Panc1 (cell line): ENCODE data around the gene ARHGAP33.

Source experiments
- POLR2AphosphoS5 ChIP-seq: IDR thresholded peaks from 2 replicates; pipeline ENCODE4 v1.6.1; 2012; ENCODE audit warnings: mild to moderate bottlenecking, low read depth, low read length, moderate library complexity
- TCF7L2 ChIP-seq: IDR thresholded peaks from 2 replicates; pipeline ENCODE4 v1.6.1; 2011; ENCODE audit warnings: mild to moderate bottlenecking, low read depth, low read length, inconsistent platforms
- TF ChIP-seq, protein P1 (sequence below), 2 experiments: IDR thresholded peaks; 2 replicates each; pipeline ENCODE4 v1.6.1; 2011 to 2012; ENCODE audit warnings: low read depth in 2 of 2, control low read depth in 1 of 2, low read length in 1 of 2, mild to moderate bottlenecking in 1 of 2, moderate library complexity in 1 of 2; ENCODE audit not compliant: insufficient read depth in 1 of 2
- TF ChIP-seq, protein P2 (sequence below): fragments of 450-650 bp; IDR thresholded peaks from 2 replicates; pipeline ENCODE4 v1.5.1; 2017; ENCODE audit warnings: mild to moderate bottlenecking

DNA sequence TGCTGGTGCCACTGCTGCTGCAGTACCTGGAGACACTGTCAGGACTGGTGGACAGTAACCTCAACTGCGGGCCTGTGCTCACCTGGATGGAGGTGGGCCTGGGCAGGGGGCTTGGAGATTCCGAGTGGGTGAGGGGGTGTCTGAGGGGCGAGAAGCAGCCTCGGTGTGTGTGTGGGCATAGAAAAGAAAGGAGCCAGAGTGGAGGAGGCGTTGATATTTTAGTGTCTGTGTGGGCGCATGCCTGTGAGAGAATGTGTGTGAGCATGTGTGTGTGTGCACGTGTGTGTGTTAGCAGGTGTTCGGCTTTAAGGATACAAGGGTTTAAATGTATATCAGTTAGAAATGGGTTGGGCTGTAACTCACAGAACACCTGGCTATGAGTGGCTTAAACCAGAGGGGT is 3.7 kb downstream of the ARHGAP33 start:
- TF ChIP-seq, protein P1, sequence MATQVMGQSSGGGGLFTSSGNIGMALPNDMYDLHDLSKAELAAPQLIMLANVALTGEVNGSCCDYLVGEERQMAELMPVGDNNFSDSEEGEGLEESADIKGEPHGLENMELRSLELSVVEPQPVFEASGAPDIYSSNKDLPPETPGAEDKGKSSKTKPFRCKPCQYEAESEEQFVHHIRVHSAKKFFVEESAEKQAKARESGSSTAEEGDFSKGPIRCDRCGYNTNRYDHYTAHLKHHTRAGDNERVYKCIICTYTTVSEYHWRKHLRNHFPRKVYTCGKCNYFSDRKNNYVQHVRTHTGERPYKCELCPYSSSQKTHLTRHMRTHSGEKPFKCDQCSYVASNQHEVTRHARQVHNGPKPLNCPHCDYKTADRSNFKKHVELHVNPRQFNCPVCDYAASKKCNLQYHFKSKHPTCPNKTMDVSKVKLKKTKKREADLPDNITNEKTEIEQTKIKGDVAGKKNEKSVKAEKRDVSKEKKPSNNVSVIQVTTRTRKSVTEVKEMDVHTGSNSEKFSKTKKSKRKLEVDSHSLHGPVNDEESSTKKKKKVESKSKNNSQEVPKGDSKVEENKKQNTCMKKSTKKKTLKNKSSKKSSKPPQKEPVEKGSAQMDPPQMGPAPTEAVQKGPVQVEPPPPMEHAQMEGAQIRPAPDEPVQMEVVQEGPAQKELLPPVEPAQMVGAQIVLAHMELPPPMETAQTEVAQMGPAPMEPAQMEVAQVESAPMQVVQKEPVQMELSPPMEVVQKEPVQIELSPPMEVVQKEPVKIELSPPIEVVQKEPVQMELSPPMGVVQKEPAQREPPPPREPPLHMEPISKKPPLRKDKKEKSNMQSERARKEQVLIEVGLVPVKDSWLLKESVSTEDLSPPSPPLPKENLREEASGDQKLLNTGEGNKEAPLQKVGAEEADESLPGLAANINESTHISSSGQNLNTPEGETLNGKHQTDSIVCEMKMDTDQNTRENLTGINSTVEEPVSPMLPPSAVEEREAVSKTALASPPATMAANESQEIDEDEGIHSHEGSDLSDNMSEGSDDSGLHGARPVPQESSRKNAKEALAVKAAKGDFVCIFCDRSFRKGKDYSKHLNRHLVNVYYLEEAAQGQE (IDR thresholded peaks at IDR 0.05; ENCODE audit: insufficient read depth in 1 of 2, low read depth in 2 of 2, low read length in 1 of 2) = no peak
- TF ChIP-seq, protein P2, sequence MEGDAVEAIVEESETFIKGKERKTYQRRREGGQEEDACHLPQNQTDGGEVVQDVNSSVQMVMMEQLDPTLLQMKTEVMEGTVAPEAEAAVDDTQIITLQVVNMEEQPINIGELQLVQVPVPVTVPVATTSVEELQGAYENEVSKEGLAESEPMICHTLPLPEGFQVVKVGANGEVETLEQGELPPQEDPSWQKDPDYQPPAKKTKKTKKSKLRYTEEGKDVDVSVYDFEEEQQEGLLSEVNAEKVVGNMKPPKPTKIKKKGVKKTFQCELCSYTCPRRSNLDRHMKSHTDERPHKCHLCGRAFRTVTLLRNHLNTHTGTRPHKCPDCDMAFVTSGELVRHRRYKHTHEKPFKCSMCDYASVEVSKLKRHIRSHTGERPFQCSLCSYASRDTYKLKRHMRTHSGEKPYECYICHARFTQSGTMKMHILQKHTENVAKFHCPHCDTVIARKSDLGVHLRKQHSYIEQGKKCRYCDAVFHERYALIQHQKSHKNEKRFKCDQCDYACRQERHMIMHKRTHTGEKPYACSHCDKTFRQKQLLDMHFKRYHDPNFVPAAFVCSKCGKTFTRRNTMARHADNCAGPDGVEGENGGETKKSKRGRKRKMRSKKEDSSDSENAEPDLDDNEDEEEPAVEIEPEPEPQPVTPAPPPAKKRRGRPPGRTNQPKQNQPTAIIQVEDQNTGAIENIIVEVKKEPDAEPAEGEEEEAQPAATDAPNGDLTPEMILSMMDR = no peak
- no peak for TF ChIP-seq POLR2AphosphoS5
- no peak for TF ChIP-seq TCF7L2
